Natural killer cell (primary cell): ENCODE results near the gene CCNJL. TPM values are rescaled to one million over a fixed set of nuclear protein-coding genes. Genes with fewer than 3 reads are reported as not detected.

Experiments
- ATAC-seq, 3 donors: fragments of 150-1000 bp in 2 of 3; fragments of 200-7000 bp in 1 of 3; cut with Tn5 transposase; 1 replicate in 1 of 3; 2 replicates in 2 of 3; pipeline ENCODE4 v1.10.0; 2021; ENCODE audit warnings: mild to moderate bottlenecking in 2 of 3, moderate library complexity in 2 of 3
- DNase-seq, 2 donors: peaks; one replicate each; pipeline versions ENCODE4 v3.0.0 to v3.0.0-alpha.2; 2013 to 2021; ENCODE audit warnings: mixed read lengths in 1 of 2
- H3K27ac ChIP-seq: one replicate; pipeline ENCODE4 v1.5.1; 2013; ENCODE audit warnings: mild to moderate bottlenecking, low read length
- H3K27me3 ChIP-seq: one replicate; pipeline ENCODE4 v1.6.1; 2013; ENCODE audit warnings: low read length; ENCODE audit not compliant: control insufficient read depth, insufficient read depth
- H3K36me3 ChIP-seq: one replicate; pipeline ENCODE4 v1.6.1; 2013; ENCODE audit warnings: low read length; ENCODE audit not compliant: control insufficient read depth, insufficient read depth
- H3K4me1 ChIP-seq: one replicate; pipeline ENCODE4 v1.6.1; 2013; ENCODE audit warnings: low read length; ENCODE audit not compliant: control insufficient read depth, insufficient read depth
- H3K4me3 ChIP-seq: one replicate; pipeline ENCODE4 v1.5.1; 2013; ENCODE audit warnings: low read length
- H3K9me3 ChIP-seq: one replicate; pipeline ENCODE4 v1.6.1; 2013; ENCODE audit warnings: low read length; ENCODE audit not compliant: control insufficient read depth, insufficient read depth
- H3K27ac Mint-ChIP-seq, 2 donors: one replicate each; pipeline ENCODE4 v1.8.0; 2022; ENCODE audit warnings: mild to moderate bottlenecking in 2 of 2, mixed read lengths in 2 of 2, moderate library complexity in 1 of 2
- H3K27me3 Mint-ChIP-seq, 2 donors: one replicate each; pipeline ENCODE4 v1.8.0; 2022; ENCODE audit warnings: low read depth in 2 of 2, mixed read lengths in 2 of 2
- H3K36me3 Mint-ChIP-seq: one replicate; pipeline ENCODE4 v1.8.0; 2022; ENCODE audit warnings: mixed read lengths
- H3K4me1 Mint-ChIP-seq, 2 donors: one replicate each; pipeline ENCODE4 v1.8.0; 2022; ENCODE audit warnings: mixed read lengths in 2 of 2
- H3K4me3 Mint-ChIP-seq: one replicate; pipeline ENCODE4 v1.8.0; 2022; ENCODE audit warnings: mild to moderate bottlenecking, moderate library complexity, mixed read lengths
- H3K9me3 Mint-ChIP-seq, 2 donors: one replicate each; pipeline ENCODE4 v1.8.0; 2022; ENCODE audit warnings: mixed read lengths in 2 of 2
- CTCF ChIP-seq: fragments of 200-600 bp; IDR thresholded peaks from one replicate; pipeline ENCODE4 v1.8.0; 2022; ENCODE audit warnings: antibody characterized with exemption
- WGBS: methylation state at CpG from one replicate; pipeline ENCODE4 v1.1.7; 2013; ENCODE audit warnings: missing lambda C conversion rate; ENCODE audit not compliant: insufficient coverage; 5-methylcytosine and 5-hydroxymethylcytosine counted together
- intact Hi-C: fragments of 100-400 bp; cut with micrococcal nuclease; formaldehyde crosslinking; loops from one replicate; pipeline ENCODE4 v1.14.2; 2022
- total RNA-seq, 4 donors: library from RNA; stranded (reverse); fragments of 120-200 nt in 1 of 4; gene quantifications; one replicate each; pipeline versions ENCODE4 v1.2.3 to v1.2.4, GENCODE V29; 2013 to 2022

CCNJL gene
- total RNA-seq, 3 donors from 2014 or later (not counting 1 experiment from before 2014, with no cell fraction given) = 19.9 to 32.1 (median 20.7) TPM

- no peaks in the 10 kb centered on the region for H3K36me3 Mint-ChIP-seq
These were observed 105.3 kb downstream of the CCNJL start for GRCh38 chr5:160207061-160207460.

More at GRCh38 chr5:160207061-160207460, 105.3 kb downstream of the CCNJL start:
- 100% methylated on average over 1 of the region's 2 CpGs for WGBS
- H3K36me3 ChIP-seq = no peaks in the 10 kb centered on the region
- intact Hi-C loops = no loop called here
- no peak overlapping the region for H3K4me3 Mint-ChIP-seq
- H3K4me1 Mint-ChIP-seq = no peaks in the 10 kb centered on the region
- TF ChIP-seq CTCF = no peak
- no peak overlapping the region for H3K27ac ChIP-seq
- no peaks in the 10 kb centered on the region for H3K4me1 ChIP-seq
- DNase-seq = no peak
- no peak for ATAC-seq
- no peaks in the 10 kb centered on the region for H3K27me3 Mint-ChIP-seq
- no peaks in the 10 kb centered on the region for H3K9me3 ChIP-seq
- no peaks in the 10 kb centered on the region for H3K27me3 ChIP-seq
- H3K9me3 Mint-ChIP-seq = no peaks in the 10 kb centered on the region
- no peak overlapping the region for H3K4me3 ChIP-seq
- H3K27ac Mint-ChIP-seq = no peak overlapping the region

Other genes with a start within 250 kb of the CCNJL start
- 10 to 100 TPM; 24.9 to 37.6 (median 30.2) TPM for gene PWWP2A, start 193.1 kb downstream of the CCNJL start, total RNA-seq
- not detected for gene FABP6, start 83.1 kb downstream of the CCNJL start, total RNA-seq
- not detected for gene C1QTNF2, start 58.1 kb upstream of the CCNJL start, total RNA-seq
- gene FAM200C, start 87.5 kb upstream of the CCNJL start, total RNA-seq = under 1 TPM; 0.28 to 0.57 (median 0.33) TPM
- 100 to 1,000 TPM; 114 to 143 (median 118) TPM for gene SLU7, start 106.5 kb upstream of the CCNJL start, total RNA-seq
- gene PTTG1, start 109.3 kb upstream of the CCNJL start, total RNA-seq = 10 to 100 TPM; 11.7 to 14.8 (median 12.1) TPM